Measurements from ENCODE around the gene JAG1. TPM values are rescaled to one million over a fixed set of nuclear protein-coding genes. Genes with fewer than 3 reads are reported as not detected.

The JAG1 gene
- total and polyA plus RNA-seq, 2 donors (not counting 3 experiments of a cell fraction or from before 2014, with no cell fraction given), result 19.7 to 37.0 TPM

GRCh38 chr20:10666221-10667076 is 7.3 kb downstream of the JAG1 start:
- no peaks in the 10 kb centered on the region for H3K27me3 ChIP-seq (ENCODE audit: control insufficient read depth in 2 of 2, insufficient read depth in 2 of 2, low read length in 2 of 2)
- no peak overlapping the region for H3K4me3 ChIP-seq (replicated peaks in 1 of 3; ENCODE audit: insufficient read depth in 1 of 3, low read depth in 1 of 3, low read length in 3 of 3)
- H3K4me1 ChIP-seq (ENCODE audit: control insufficient read depth, extremely low read depth, insufficient read depth, low read length), result peaks cover 67% of the 10 kb centered on the region
- H3K4me2 ChIP-seq (ENCODE audit: insufficient read depth, low read length), result peak overlapping the region; percentile 53
- intact Hi-C loops (cut with micrococcal nuclease), result loop anchor here (2.0 kb wide), 1 partner anchor 14 kb away; no protein-coding TSS in a partner anchor
- DNase-seq (ENCODE audit: low read depth, low spot score) (peak; percentile 46), FAIRE-seq (peak; percentile 47)
- H2AFZ ChIP-seq (ENCODE audit: low read depth, low read length), result peak overlapping the region; percentile 34
- H3K9me1 ChIP-seq (replicated peaks; ENCODE audit: control insufficient read depth, extremely low read depth, insufficient read depth, low read length), result no peaks in the 10 kb centered on the region
- no TSS peak for BruUV-seq (replicated peaks)
- POLR2A ChIA-PET, result no interaction called here
- dilution Hi-C loops (cut with MboI; ENCODE audit: extremely low pct_ligation_motif_present, low sequenced_read_pairs), result no loop called here
- no peaks in the 10 kb centered on the region for H4K20me1 ChIP-seq (replicated peaks; ENCODE audit: control insufficient read depth, extremely low read depth, insufficient read depth, low read length)
- CTCF ChIA-PET, result interaction anchor here (1.2 to 1.6 kb wide), 2 partner anchors 114 to 538 kb away, joined by 5 read pairs; no protein-coding TSS in a partner anchor
- TF ChIP-seq POLR2A (IDR thresholded peaks at IDR 0.05; ENCODE audit: low read depth, low read length), result no peak
- TF ChIP-seq FOS (IDR thresholded peaks at IDR 0.05; ENCODE audit: borderline replicate concordance, insufficient read depth, low read length), result no peak
- TF ChIP-seq GATA2 (IDR thresholded peaks at IDR 0.05; ENCODE audit: insufficient read depth, insufficient read length, low read depth, low read length), result no peak
- TF ChIP-seq POLR2AphosphoS5 (IDR thresholded peaks at IDR 0.05; ENCODE audit: insufficient read depth, low read depth, low read length), result no peak
- TF ChIP-seq JUN (IDR thresholded peaks at IDR 0.05; ENCODE audit: borderline replicate concordance, insufficient read depth, insufficient read length, low read depth), result no peak
- TF ChIP-seq MYC (IDR thresholded peaks at IDR 0.05; ENCODE audit: low read depth, low read length), result no peak
- no peak for TF ChIP-seq EZH2 (IDR thresholded peaks at IDR 0.05; ENCODE audit: borderline replicate concordance, low read depth, low read length, severe bottlenecking)
- TF ChIP-seq MAX (IDR thresholded peaks at IDR 0.05; ENCODE audit: insufficient read depth, insufficient read length), result no peak
- TF ChIP-seq CTCF (IDR thresholded peaks at IDR 0.05; ENCODE audit: extremely low read depth in 1 of 2, insufficient read depth in 1 of 2, low read depth in 1 of 2, low read length in 2 of 2), result no peak
- peak overlapping the region; percentile 94 for H3K27ac ChIP-seq (ENCODE audit: insufficient read depth, low read depth, low read length)
- H3K9me3 ChIP-seq (replicated peaks; ENCODE audit: control insufficient read depth, insufficient read depth, low read length), result no peaks in the 10 kb centered on the region
- peaks cover 11 to 22% of the 10 kb centered on the region in 2 experiments for H3K36me3 ChIP-seq (ENCODE audit: control insufficient read depth in 2 of 2, extremely low read depth in 1 of 2, insufficient read depth in 2 of 2, low read length in 2 of 2)
- peaks cover 77% of the 10 kb centered on the region for H3K79me2 ChIP-seq (ENCODE audit: control insufficient read depth, insufficient read depth, low read length)
- peak overlapping the region; percentile 65 for H3K9ac ChIP-seq (replicated peaks; ENCODE audit: extremely low read depth, insufficient read depth, low read length)

All from endothelial cell of umbilical vein (primary cell).